HEK293 (cell line): ENCODE measurements around the gene RELT.

ENCODE experiments used
- CTCF ChIA-PET: fragments of 350-600 bp; formaldehyde crosslinking; extraction: SDS; loops from one replicate; lab custom pipeline; 2021; ENCODE audit warnings: antibody characterized with exemption; lab: Yijun Ruan, JAX
- POLR2A ChIA-PET: fragments of 300-600 bp; formaldehyde crosslinking; extraction: SDS; loops from one replicate; lab custom pipeline; 2020; ENCODE audit warnings: antibody characterized with exemption, inconsistent platforms; lab: Yijun Ruan, JAX
- H3K27ac ChIP-seq: fragments of 200-500 bp; sonication (Bioruptor generic); 2 replicates; pipeline ENCODE4 v1.5.1; 2014; ENCODE audit warnings: low read depth, low read length, control low read depth, inconsistent platforms; ENCODE audit errors: extremely low read depth
- H3K36me3 ChIP-seq, 2 experiments: fragments of 200-500 bp in 1 of 2; sonication (Bioruptor generic) in 1 of 2; 1 replicate in 1 of 2; 2 replicates in 1 of 2; pipeline ENCODE4 v1.5.1; 2014 to 2017; ENCODE audit warnings: inconsistent platforms in 2 of 2, low read length in 2 of 2; ENCODE audit not compliant: control insufficient read depth in 2 of 2, insufficient read depth in 1 of 2
- H3K4me1 ChIP-seq: fragments of 200-500 bp; sonication (Bioruptor generic); 2 replicates; pipeline ENCODE4 v1.5.1; 2014; ENCODE audit warnings: mild to moderate bottlenecking, low read length, inconsistent platforms; ENCODE audit not compliant: control insufficient read depth, insufficient read depth
- H3K4me3 ChIP-seq: 2 replicates; pipeline ENCODE4 v1.5.1; 2011; ENCODE audit warnings: low read depth, mild to moderate bottlenecking, control low read depth, low read length, moderate library complexity
- H3K9me3 ChIP-seq: fragments of 200-500 bp; sonication (Bioruptor generic); 2 replicates; pipeline ENCODE4 v1.5.1; 2014; ENCODE audit warnings: low read depth, low read length, inconsistent platforms; ENCODE audit not compliant: control insufficient read depth, insufficient read depth
- FEZF1 ChIP-seq: fragments of 450-650 bp; formaldehyde crosslinking; IDR thresholded peaks from 2 replicates; pipeline ENCODE4 v1.5.1; 2016; ENCODE audit warnings: missing biosample characterization, missing genetic modification characterization
- HOXD13 ChIP-seq: sonication (generic); formaldehyde crosslinking; IDR thresholded peaks from 2 replicates; pipeline ENCODE4 v1.8.0; 2022; ENCODE audit warnings: missing genetic modification reagents, borderline replicate concordance
- IKZF3 ChIP-seq: fragments of 450-650 bp; IDR thresholded peaks from 2 replicates; pipeline ENCODE4 v1.5.0; 2018; ENCODE audit warnings: missing biosample characterization, mild to moderate bottlenecking, missing genetic modification characterization, moderate library complexity
- SP7 ChIP-seq: fragments of 450-650 bp; formaldehyde crosslinking; IDR thresholded peaks from 2 replicates; pipeline ENCODE4 v1.5.1; 2016; ENCODE audit warnings: missing biosample characterization, missing genetic modification characterization
- YY2 ChIP-seq: fragments of 450-650 bp; formaldehyde crosslinking; IDR thresholded peaks from 2 replicates; pipeline ENCODE4 v1.5.1; 2016; ENCODE audit warnings: missing biosample characterization, missing genetic modification characterization
- ZBTB8A ChIP-seq: fragments of 450-650 bp; formaldehyde crosslinking; IDR thresholded peaks from 2 replicates; pipeline ENCODE4 v1.5.1; 2016; ENCODE audit warnings: missing biosample characterization, missing genetic modification characterization
- ZIC2 ChIP-seq: fragments of 450-650 bp; formaldehyde crosslinking; IDR thresholded peaks from 2 replicates; pipeline ENCODE4 v1.5.1; 2016; ENCODE audit warnings: missing biosample characterization, missing genetic modification characterization
- ZNF155 ChIP-seq: fragments of 450-650 bp; formaldehyde crosslinking; IDR thresholded peaks from 2 replicates; pipeline ENCODE4 v1.5.1; 2016; ENCODE audit warnings: missing biosample characterization, missing genetic modification characterization
- ZNF2 ChIP-seq: fragments of 450-650 bp; formaldehyde crosslinking; IDR thresholded peaks from 2 replicates; pipeline ENCODE4 v1.5.1; 2016; ENCODE audit warnings: missing biosample characterization, missing genetic modification characterization
- ZNF211 ChIP-seq: fragments of 450-650 bp; formaldehyde crosslinking; IDR thresholded peaks from 2 replicates; pipeline ENCODE4 v1.5.1; 2016; ENCODE audit warnings: low read depth, missing biosample characterization, missing genetic modification characterization
- ZNF221 ChIP-seq: fragments of 450-650 bp; formaldehyde crosslinking; IDR thresholded peaks from 2 replicates; pipeline ENCODE4 v1.5.1; 2017; ENCODE audit warnings: missing biosample characterization, missing genetic modification characterization, borderline replicate concordance
- ZNF416 ChIP-seq: fragments of 450-650 bp; formaldehyde crosslinking; IDR thresholded peaks from 2 replicates; pipeline ENCODE4 v1.5.1; 2016; ENCODE audit warnings: missing biosample characterization, missing genetic modification characterization
- ZNF596 ChIP-seq: fragments of 450-650 bp; IDR thresholded peaks from 2 replicates; pipeline ENCODE4 v1.5.0; 2018; ENCODE audit warnings: missing biosample characterization, mild to moderate bottlenecking, missing genetic modification characterization, moderate library complexity
- ZNF600 ChIP-seq: fragments of 450-650 bp; formaldehyde crosslinking; IDR thresholded peaks from 2 replicates; pipeline ENCODE4 v1.5.1; 2016; ENCODE audit warnings: missing biosample characterization, missing genetic modification characterization
- ZNF654 ChIP-seq: fragments of 450-650 bp; formaldehyde crosslinking; IDR thresholded peaks from 2 replicates; pipeline ENCODE4 v1.5.1; 2016; ENCODE audit warnings: low read depth, missing biosample characterization, missing genetic modification characterization
- ZNF777 ChIP-seq: fragments of 450-650 bp; formaldehyde crosslinking; IDR thresholded peaks from 2 replicates; pipeline ENCODE4 v1.5.1; 2017; ENCODE audit warnings: missing biosample characterization, missing genetic modification characterization, borderline replicate concordance
- ZXDB ChIP-seq: fragments of 450-650 bp; formaldehyde crosslinking; IDR thresholded peaks from 2 replicates; pipeline ENCODE4 v1.5.1; 2016; ENCODE audit warnings: missing biosample characterization, missing genetic modification characterization
- TF ChIP-seq, protein P1 (sequence below): fragments of 450-650 bp; formaldehyde crosslinking; IDR thresholded peaks from 2 replicates; pipeline ENCODE4 v1.5.1; 2016; ENCODE audit warnings: missing biosample characterization, missing genetic modification characterization
- TF ChIP-seq, protein P2 (sequence below): fragments of 450-650 bp; formaldehyde crosslinking; IDR thresholded peaks from 2 replicates; pipeline ENCODE4 v1.5.1; 2016; ENCODE audit warnings: missing biosample characterization, missing genetic modification characterization
- TF ChIP-seq, protein P3 (sequence below): fragments of 450-650 bp; formaldehyde crosslinking; IDR thresholded peaks from 2 replicates; pipeline ENCODE4 v1.5.1; 2017; ENCODE audit warnings: missing biosample characterization, missing genetic modification characterization
- TF ChIP-seq, protein P4 (sequence below): fragments of 450-650 bp; formaldehyde crosslinking; IDR thresholded peaks from 2 replicates; pipeline ENCODE4 v1.5.1; 2016; ENCODE audit warnings: missing biosample characterization, missing genetic modification characterization, borderline replicate concordance
- TF ChIP-seq, protein P5 (sequence below): fragments of 450-650 bp; formaldehyde crosslinking; IDR thresholded peaks from 2 replicates; pipeline ENCODE4 v1.5.1; 2016; ENCODE audit warnings: missing biosample characterization, missing genetic modification characterization
- TF ChIP-seq, protein P6 (sequence below): fragments of 450-650 bp; formaldehyde crosslinking; IDR thresholded peaks from 2 replicates; pipeline ENCODE4 v1.5.1; 2016; ENCODE audit warnings: missing biosample characterization, missing genetic modification characterization

The RELT gene

GRCh38 chr11:73388265-73389133, 12.3 kb downstream of the RELT start:
- Histone ChIP-seq H3K27ac (no peak overlapping the region), H3K4me1 (peaks cover 6% of the 10 kb centered on the region; the same call in 1 of the 2 replicates), H3K9me3 (no peaks in the 10 kb centered on the region), H3K4me3 (no peak overlapping the region), H3K36me3 (peaks cover 0 to 34% of the 10 kb centered on the region in 2 experiments; a peak in 1 of 3 replicates)
- ChIA-PET POLR2A (no interaction called here), CTCF (interaction anchor here (0.6 to 8.4 kb wide), 3 partner anchors 17 to 82 kb away, joined by 3 to 61 read pairs (median 6); no protein-coding TSS in a partner anchor)
- TF ChIP-seq ZNF211: no peak
- TF ChIP-seq ZXDB: no peak
- TF ChIP-seq ZNF777 (tag by site-specific recombination): no peak
- TF ChIP-seq ZNF596 (tag by site-specific recombination): no peak
- TF ChIP-seq ZNF654 (tag by site-specific recombination): no peak
- TF ChIP-seq, protein P1, sequence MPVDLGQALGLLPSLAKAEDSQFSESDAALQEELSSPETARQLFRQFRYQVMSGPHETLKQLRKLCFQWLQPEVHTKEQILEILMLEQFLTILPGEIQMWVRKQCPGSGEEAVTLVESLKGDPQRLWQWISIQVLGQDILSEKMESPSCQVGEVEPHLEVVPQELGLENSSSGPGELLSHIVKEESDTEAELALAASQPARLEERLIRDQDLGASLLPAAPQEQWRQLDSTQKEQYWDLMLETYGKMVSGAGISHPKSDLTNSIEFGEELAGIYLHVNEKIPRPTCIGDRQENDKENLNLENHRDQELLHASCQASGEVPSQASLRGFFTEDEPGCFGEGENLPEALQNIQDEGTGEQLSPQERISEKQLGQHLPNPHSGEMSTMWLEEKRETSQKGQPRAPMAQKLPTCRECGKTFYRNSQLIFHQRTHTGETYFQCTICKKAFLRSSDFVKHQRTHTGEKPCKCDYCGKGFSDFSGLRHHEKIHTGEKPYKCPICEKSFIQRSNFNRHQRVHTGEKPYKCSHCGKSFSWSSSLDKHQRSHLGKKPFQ: no peak
- no peak for TF ChIP-seq ZNF416 (tag by site-specific recombination)
- TF ChIP-seq, protein P2, sequence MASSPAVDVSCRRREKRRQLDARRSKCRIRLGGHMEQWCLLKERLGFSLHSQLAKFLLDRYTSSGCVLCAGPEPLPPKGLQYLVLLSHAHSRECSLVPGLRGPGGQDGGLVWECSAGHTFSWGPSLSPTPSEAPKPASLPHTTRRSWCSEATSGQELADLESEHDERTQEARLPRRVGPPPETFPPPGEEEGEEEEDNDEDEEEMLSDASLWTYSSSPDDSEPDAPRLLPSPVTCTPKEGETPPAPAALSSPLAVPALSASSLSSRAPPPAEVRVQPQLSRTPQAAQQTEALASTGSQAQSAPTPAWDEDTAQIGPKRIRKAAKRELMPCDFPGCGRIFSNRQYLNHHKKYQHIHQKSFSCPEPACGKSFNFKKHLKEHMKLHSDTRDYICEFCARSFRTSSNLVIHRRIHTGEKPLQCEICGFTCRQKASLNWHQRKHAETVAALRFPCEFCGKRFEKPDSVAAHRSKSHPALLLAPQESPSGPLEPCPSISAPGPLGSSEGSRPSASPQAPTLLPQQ (tag by site-specific recombination): no peak
- peak; percentile 71; the same call in 1 of the 2 replicates for TF ChIP-seq ZNF600
- TF ChIP-seq, protein P3, sequence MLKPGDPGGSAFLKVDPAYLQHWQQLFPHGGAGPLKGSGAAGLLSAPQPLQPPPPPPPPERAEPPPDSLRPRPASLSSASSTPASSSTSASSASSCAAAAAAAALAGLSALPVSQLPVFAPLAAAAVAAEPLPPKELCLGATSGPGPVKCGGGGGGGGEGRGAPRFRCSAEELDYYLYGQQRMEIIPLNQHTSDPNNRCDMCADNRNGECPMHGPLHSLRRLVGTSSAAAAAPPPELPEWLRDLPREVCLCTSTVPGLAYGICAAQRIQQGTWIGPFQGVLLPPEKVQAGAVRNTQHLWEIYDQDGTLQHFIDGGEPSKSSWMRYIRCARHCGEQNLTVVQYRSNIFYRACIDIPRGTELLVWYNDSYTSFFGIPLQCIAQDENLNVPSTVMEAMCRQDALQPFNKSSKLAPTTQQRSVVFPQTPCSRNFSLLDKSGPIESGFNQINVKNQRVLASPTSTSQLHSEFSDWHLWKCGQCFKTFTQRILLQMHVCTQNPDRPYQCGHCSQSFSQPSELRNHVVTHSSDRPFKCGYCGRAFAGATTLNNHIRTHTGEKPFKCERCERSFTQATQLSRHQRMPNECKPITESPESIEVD (tag by site-specific recombination): no peak
- peak; percentile 27; the same call in 1 of the 2 replicates for TF ChIP-seq SP7 (tag by site-specific recombination)
- no peak for TF ChIP-seq YY2 (tag by site-specific recombination)
- TF ChIP-seq, protein P4, sequence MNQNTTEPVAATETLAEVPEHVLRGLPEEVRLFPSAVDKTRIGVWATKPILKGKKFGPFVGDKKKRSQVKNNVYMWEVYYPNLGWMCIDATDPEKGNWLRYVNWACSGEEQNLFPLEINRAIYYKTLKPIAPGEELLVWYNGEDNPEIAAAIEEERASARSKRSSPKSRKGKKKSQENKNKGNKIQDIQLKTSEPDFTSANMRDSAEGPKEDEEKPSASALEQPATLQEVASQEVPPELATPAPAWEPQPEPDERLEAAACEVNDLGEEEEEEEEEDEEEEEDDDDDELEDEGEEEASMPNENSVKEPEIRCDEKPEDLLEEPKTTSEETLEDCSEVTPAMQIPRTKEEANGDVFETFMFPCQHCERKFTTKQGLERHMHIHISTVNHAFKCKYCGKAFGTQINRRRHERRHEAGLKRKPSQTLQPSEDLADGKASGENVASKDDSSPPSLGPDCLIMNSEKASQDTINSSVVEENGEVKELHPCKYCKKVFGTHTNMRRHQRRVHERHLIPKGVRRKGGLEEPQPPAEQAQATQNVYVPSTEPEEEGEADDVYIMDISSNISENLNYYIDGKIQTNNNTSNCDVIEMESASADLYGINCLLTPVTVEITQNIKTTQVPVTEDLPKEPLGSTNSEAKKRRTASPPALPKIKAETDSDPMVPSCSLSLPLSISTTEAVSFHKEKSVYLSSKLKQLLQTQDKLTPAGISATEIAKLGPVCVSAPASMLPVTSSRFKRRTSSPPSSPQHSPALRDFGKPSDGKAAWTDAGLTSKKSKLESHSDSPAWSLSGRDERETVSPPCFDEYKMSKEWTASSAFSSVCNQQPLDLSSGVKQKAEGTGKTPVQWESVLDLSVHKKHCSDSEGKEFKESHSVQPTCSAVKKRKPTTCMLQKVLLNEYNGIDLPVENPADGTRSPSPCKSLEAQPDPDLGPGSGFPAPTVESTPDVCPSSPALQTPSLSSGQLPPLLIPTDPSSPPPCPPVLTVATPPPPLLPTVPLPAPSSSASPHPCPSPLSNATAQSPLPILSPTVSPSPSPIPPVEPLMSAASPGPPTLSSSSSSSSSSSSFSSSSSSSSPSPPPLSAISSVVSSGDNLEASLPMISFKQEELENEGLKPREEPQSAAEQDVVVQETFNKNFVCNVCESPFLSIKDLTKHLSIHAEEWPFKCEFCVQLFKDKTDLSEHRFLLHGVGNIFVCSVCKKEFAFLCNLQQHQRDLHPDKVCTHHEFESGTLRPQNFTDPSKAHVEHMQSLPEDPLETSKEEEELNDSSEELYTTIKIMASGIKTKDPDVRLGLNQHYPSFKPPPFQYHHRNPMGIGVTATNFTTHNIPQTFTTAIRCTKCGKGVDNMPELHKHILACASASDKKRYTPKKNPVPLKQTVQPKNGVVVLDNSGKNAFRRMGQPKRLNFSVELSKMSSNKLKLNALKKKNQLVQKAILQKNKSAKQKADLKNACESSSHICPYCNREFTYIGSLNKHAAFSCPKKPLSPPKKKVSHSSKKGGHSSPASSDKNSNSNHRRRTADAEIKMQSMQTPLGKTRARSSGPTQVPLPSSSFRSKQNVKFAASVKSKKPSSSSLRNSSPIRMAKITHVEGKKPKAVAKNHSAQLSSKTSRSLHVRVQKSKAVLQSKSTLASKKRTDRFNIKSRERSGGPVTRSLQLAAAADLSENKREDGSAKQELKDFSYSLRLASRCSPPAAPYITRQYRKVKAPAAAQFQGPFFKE (tag by site-specific recombination): no peak
- TF ChIP-seq ZNF155: no peak
- TF ChIP-seq, protein P5, sequence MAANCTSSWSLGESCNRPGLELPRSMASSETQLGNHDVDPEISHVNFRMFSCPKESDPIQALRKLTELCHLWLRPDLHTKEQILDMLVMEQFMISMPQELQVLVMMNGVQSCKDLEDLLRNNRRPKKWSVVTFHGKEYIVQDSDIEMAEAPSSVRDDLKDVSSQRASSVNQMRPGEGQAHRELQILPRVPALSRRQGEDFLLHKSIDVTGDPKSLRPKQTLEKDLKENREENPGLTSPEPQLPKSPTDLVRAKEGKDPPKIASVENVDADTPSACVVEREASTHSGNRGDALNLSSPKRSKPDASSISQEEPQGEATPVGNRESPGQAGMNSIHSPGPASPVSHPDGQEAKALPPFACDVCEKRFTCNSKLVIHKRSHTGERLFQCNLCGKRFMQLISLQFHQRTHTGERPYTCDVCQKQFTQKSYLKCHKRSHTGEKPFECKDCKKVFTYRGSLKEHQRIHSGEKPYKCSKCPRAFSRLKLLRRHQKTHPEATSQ (tag by site-specific recombination): no peak
- no peak for TF ChIP-seq FEZF1 (tag by site-specific recombination)
- no peak for TF ChIP-seq HOXD13 (CRISPR knock-in tag)
- no peak for TF ChIP-seq IKZF3 (tag by site-specific recombination)
- TF ChIP-seq ZBTB8A (tag by site-specific recombination): peak; percentile 38; the same call in 1 of the 2 replicates
- TF ChIP-seq ZNF2 (tag by site-specific recombination): no peak
- TF ChIP-seq, protein P6, sequence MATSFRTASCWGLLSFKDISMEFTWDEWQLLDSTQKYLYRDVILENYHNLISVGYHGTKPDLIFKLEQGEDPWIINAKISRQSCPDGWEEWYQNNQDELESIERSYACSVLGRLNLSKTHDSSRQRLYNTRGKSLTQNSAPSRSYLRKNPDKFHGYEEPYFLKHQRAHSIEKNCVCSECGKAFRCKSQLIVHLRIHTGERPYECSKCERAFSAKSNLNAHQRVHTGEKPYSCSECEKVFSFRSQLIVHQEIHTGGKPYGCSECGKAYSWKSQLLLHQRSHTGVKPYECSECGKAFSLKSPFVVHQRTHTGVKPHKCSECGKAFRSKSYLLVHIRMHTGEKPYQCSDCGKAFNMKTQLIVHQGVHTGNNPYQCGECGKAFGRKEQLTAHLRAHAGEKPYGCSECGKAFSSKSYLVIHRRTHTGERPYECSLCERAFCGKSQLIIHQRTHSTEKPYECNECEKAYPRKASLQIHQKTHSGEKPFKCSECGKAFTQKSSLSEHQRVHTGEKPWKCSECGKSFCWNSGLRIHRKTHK: no peak
- no peak for TF ChIP-seq ZNF221 (tag by site-specific recombination)
- peak; percentile 77 for TF ChIP-seq ZIC2 (tag by site-specific recombination)
